HepG2 (cell line): ENCODE results near the gene ITPRIP. TPM values are rescaled to one million over a fixed set of nuclear protein-coding genes. Genes with fewer than 3 reads are reported as not detected.

Source experiments
- ARHGAP35 ChIP-seq: sonication (generic); formaldehyde crosslinking; IDR thresholded peaks from 2 replicates; pipeline ENCODE4 v1.9.0; 2022; ENCODE audit warnings: mild to moderate bottlenecking, inconsistent platforms, moderate library complexity, missing genetic modification reagents, borderline replicate concordance
- CBFB ChIP-seq: sonication (generic); formaldehyde crosslinking; IDR thresholded peaks from 2 replicates; pipeline ENCODE4 v1.4.0; 2020; ENCODE audit warnings: missing genetic modification reagents
- CENPX ChIP-seq: sonication (generic); formaldehyde crosslinking; IDR thresholded peaks from 2 replicates; pipeline ENCODE4 v1.9.0; 2021; ENCODE audit warnings: mild to moderate bottlenecking, missing genetic modification reagents, moderate library complexity
- MTF2 ChIP-seq: sonication (generic); formaldehyde crosslinking; IDR thresholded peaks from 2 replicates; pipeline ENCODE4 v1.5.0; 2020; ENCODE audit warnings: missing genetic modification reagents, borderline replicate concordance
- NFKBIZ ChIP-seq: IDR thresholded peaks from 2 replicates; pipeline ENCODE4 v1.6.1; 2018; ENCODE audit warnings: missing genetic modification reagents, missing compliant biosample characterization
- NONO ChIP-seq, 2 experiments: fragments of 450-650 bp in 1 of 2; sonication (generic) in 1 of 2; formaldehyde crosslinking in 1 of 2; IDR thresholded peaks in 1 of 2; conservative IDR thresholded peaks in 1 of 2; 2 replicates each; pipeline versions ENCODE4 v1.6.1 to v1.8.0; 2017 to 2022; ENCODE audit warnings: mild to moderate bottlenecking in 1 of 2, missing genetic modification reagents in 1 of 2, moderate library complexity in 1 of 2
- RCOR2 ChIP-seq: IDR thresholded peaks from 2 replicates; pipeline ENCODE4 v1.6.1; 2016; ENCODE audit warnings: missing biosample characterization, missing genetic modification reagents
- REL ChIP-seq: sonication (generic); formaldehyde crosslinking; conservative IDR thresholded peaks from 2 replicates; pipeline ENCODE4 v1.8.0; 2022; ENCODE audit warnings: mild to moderate bottlenecking, missing genetic modification reagents, moderate library complexity
- SRSF1 ChIP-seq: fragments of 200-400 bp; formaldehyde crosslinking; optimal IDR thresholded peaks from 2 replicates; pipeline ENCODE3; 2017; ENCODE audit warnings: mild to moderate bottlenecking, low read depth, low read length, moderate library complexity
- ZNF501 ChIP-seq: sonication (generic); formaldehyde crosslinking; IDR thresholded peaks from 2 replicates; pipeline ENCODE4 v1.5.1; 2020; ENCODE audit warnings: mild to moderate bottlenecking, moderate library complexity, missing genetic modification reagents
- ZZZ3 ChIP-seq: sonication (generic); formaldehyde crosslinking; IDR thresholded peaks from 2 replicates; pipeline ENCODE4 v1.4.0; 2020; ENCODE audit warnings: missing genetic modification reagents, mild to moderate bottlenecking, borderline replicate concordance
- polyA plus RNA-seq, 8 experiments: library from polyadenylated mRNA; depleted of rRNA in 3 of 8; stranded (reverse) in 7 of 8; unstranded in 1 of 8; fragments of >200 nt; fragmentation: Illumina TruSeq in 4 of 8; extraction: Trizol in 4 of 8; gene quantifications; 2 replicates each; pipeline versions ENCODE4 v1.2.1 to v1.2.3, GENCODE V29; 2011 to 2016; ENCODE audit warnings: low read depth in 4 of 8, missing spikeins in 1 of 8, mixed read lengths in 1 of 8; ENCODE audit not compliant: insufficient read depth in 1 of 8
- total RNA-seq, 5 experiments: library from RNA; depleted of rRNA; stranded (reverse); fragments of >200 nt; fragmentation: Illumina TruSeq; extraction: Trizol; gene quantifications; 2 replicates each; pipeline ENCODE4 v1.2.3, GENCODE V29; 2016; ENCODE audit warnings: low read depth in 1 of 5
- TF ChIP-seq, protein P1 (sequence below): IDR thresholded peaks from 2 replicates; pipeline ENCODE4 v1.6.1; 2012; ENCODE audit warnings: low read length, improper control_type of control experiment
- TF ChIP-seq, protein P2 (sequence below): sonication (generic); formaldehyde crosslinking; IDR thresholded peaks from 2 replicates; pipeline ENCODE4 v1.8.1; 2023; ENCODE audit warnings: mild to moderate bottlenecking, missing genetic modification reagents
- TF ChIP-seq, protein P3 (sequence below): IDR thresholded peaks from 2 replicates; pipeline ENCODE4 v1.6.1; 2016; ENCODE audit warnings: low read depth
- TF ChIP-seq, protein P4 (sequence below), 2 experiments: sonication (generic) in 1 of 2; formaldehyde crosslinking in 1 of 2; IDR thresholded peaks; 2 replicates each; pipeline versions ENCODE4 v1.4.0 to v1.6.1; 2016 to 2020; ENCODE audit warnings: borderline replicate concordance in 1 of 2, low read depth in 1 of 2, mild to moderate bottlenecking in 1 of 2, missing genetic modification reagents in 1 of 2
- TF ChIP-seq, protein P5 (sequence below): sonication (generic); formaldehyde crosslinking; IDR thresholded peaks from 2 replicates; pipeline ENCODE4 v1.5.0; 2020; ENCODE audit warnings: mild to moderate bottlenecking, missing genetic modification reagents, moderate library complexity

Gene ITPRIP
- total and polyA plus RNA-seq, 2 of the 13 experiments (the other 11 are each of a cell fraction or from before 2014, with no cell fraction given) = 1.00 to 2.8 TPM

DNA sequence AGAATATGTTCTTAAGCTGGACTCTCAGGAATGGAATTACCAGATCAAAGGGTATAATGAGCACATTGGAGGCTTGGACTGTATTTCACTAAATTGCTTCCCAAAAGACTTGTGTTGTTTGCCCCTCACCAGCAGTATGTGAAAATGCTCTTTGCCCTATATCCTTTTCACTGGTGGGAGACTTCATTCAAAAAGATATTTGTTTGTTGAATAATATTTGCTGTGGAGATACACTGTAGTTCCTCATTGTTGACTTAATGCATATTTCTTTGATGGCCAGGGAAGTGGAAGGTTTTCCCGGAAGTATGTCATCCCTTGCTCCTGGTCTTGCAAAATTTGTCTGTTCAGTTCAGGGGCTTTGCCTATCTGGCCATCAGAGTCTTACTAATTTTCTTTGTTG, 49.9 kb downstream of the ITPRIP start (continued):
- TF ChIP-seq, protein P1, sequence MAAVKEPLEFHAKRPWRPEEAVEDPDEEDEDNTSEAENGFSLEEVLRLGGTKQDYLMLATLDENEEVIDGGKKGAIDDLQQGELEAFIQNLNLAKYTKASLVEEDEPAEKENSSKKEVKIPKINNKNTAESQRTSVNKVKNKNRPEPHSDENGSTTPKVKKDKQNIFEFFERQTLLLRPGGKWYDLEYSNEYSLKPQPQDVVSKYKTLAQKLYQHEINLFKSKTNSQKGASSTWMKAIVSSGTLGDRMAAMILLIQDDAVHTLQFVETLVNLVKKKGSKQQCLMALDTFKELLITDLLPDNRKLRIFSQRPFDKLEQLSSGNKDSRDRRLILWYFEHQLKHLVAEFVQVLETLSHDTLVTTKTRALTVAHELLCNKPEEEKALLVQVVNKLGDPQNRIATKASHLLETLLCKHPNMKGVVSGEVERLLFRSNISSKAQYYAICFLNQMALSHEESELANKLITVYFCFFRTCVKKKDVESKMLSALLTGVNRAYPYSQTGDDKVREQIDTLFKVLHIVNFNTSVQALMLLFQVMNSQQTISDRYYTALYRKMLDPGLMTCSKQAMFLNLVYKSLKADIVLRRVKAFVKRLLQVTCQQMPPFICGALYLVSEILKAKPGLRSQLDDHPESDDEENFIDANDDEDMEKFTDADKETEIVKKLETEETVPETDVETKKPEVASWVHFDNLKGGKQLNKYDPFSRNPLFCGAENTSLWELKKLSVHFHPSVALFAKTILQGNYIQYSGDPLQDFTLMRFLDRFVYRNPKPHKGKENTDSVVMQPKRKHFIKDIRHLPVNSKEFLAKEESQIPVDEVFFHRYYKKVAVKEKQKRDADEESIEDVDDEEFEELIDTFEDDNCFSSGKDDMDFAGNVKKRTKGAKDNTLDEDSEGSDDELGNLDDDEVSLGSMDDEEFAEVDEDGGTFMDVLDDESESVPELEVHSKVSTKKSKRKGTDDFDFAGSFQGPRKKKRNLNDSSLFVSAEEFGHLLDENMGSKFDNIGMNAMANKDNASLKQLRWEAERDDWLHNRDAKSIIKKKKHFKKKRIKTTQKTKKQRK = no peak
- TF ChIP-seq CBFB (CRISPR knock-in tag) (0 out of 2 replicates have a peak, but pooled peaks have one; percentile 25), ZZZ3 (CRISPR knock-in tag) (no peak), ZNF501 (CRISPR knock-in tag) (no peak), MTF2 (CRISPR knock-in tag) (no peak), ARHGAP35 (CRISPR knock-in tag) (no peak), CENPX (CRISPR knock-in tag) (no peak), NFKBIZ (peak; percentile 76; the same call in 1 of the 2 replicates), SRSF1 (no peak), RCOR2 (CRISPR knock-in tag) (peak; percentile 95), REL (CRISPR knock-in tag) (no peak), NONO (IDR thresholded peaks at IDR 0.05) (no peak), NONO (CRISPR knock-in tag; conservative IDR thresholded peaks at IDR 0.05) (peak; percentile 85; the same call in 1 of the 2 replicates)
- TF ChIP-seq, protein P2, sequence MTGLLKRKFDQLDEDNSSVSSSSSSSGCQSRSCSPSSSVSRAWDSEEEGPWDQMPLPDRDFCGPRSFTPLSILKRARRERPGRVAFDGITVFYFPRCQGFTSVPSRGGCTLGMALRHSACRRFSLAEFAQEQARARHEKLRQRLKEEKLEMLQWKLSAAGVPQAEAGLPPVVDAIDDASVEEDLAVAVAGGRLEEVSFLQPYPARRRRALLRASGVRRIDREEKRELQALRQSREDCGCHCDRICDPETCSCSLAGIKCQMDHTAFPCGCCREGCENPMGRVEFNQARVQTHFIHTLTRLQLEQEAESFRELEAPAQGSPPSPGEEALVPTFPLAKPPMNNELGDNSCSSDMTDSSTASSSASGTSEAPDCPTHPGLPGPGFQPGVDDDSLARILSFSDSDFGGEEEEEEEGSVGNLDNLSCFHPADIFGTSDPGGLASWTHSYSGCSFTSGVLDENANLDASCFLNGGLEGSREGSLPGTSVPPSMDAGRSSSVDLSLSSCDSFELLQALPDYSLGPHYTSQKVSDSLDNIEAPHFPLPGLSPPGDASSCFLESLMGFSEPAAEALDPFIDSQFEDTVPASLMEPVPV = no peak
- TF ChIP-seq, protein P3, sequence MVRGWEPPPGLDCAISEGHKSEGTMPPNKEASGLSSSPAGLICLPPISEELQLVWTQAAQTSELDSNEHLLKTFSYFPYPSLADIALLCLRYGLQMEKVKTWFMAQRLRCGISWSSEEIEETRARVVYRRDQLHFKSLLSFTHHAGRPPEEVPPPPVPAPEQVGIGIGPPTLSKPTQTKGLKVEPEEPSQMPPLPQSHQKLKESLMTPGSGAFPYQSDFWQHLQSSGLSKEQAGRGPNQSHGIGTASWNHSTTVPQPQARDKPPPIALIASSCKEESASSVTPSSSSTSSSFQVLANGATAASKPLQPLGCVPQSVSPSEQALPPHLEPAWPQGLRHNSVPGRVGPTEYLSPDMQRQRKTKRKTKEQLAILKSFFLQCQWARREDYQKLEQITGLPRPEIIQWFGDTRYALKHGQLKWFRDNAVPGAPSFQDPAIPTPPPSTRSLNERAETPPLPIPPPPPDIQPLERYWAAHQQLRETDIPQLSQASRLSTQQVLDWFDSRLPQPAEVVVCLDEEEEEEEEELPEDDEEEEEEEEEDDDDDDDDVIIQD (CRISPR knock-in tag) = peak; percentile 55; the same call in 1 of the 2 replicates
- TF ChIP-seq, protein P4, sequence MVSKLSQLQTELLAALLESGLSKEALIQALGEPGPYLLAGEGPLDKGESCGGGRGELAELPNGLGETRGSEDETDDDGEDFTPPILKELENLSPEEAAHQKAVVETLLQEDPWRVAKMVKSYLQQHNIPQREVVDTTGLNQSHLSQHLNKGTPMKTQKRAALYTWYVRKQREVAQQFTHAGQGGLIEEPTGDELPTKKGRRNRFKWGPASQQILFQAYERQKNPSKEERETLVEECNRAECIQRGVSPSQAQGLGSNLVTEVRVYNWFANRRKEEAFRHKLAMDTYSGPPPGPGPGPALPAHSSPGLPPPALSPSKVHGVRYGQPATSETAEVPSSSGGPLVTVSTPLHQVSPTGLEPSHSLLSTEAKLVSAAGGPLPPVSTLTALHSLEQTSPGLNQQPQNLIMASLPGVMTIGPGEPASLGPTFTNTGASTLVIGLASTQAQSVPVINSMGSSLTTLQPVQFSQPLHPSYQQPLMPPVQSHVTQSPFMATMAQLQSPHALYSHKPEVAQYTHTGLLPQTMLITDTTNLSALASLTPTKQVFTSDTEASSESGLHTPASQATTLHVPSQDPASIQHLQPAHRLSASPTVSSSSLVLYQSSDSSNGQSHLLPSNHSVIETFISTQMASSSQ (IDR thresholded peaks at IDR 0.05; ENCODE audit: low read depth) = no peak; the same call in none of the 2 replicates
- TF ChIP-seq, protein P4 (CRISPR knock-in tag; IDR thresholded peaks at IDR 0.05; ENCODE audit: borderline replicate concordance) = peak; percentile 75; the same call in 1 of the 2 replicates
- TF ChIP-seq, protein P5, sequence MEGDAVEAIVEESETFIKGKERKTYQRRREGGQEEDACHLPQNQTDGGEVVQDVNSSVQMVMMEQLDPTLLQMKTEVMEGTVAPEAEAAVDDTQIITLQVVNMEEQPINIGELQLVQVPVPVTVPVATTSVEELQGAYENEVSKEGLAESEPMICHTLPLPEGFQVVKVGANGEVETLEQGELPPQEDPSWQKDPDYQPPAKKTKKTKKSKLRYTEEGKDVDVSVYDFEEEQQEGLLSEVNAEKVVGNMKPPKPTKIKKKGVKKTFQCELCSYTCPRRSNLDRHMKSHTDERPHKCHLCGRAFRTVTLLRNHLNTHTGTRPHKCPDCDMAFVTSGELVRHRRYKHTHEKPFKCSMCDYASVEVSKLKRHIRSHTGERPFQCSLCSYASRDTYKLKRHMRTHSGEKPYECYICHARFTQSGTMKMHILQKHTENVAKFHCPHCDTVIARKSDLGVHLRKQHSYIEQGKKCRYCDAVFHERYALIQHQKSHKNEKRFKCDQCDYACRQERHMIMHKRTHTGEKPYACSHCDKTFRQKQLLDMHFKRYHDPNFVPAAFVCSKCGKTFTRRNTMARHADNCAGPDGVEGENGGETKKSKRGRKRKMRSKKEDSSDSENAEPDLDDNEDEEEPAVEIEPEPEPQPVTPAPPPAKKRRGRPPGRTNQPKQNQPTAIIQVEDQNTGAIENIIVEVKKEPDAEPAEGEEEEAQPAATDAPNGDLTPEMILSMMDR (CRISPR knock-in tag) = 0 out of 2 replicates have a peak, but pooled peaks have one; percentile 8
